T1000 (cell line): Measurements from ENCODE around the gene PAPLN.
A peak's percentile ranks its signal among the peaks of the same experiment; 100 is the strongest.
"Not testable (repeated sequence)": the region's sequence is repeated elsewhere in the genome, so short reads cannot be mapped to it uniquely, and the experiment has no call there.

Experiments
- DNase-seq: peaks from one replicate; lab custom pipeline; 2025; ENCODE audit warnings: mixed read lengths; lab: John Stamatoyannopoulos, UW

The PAPLN gene, protein sequence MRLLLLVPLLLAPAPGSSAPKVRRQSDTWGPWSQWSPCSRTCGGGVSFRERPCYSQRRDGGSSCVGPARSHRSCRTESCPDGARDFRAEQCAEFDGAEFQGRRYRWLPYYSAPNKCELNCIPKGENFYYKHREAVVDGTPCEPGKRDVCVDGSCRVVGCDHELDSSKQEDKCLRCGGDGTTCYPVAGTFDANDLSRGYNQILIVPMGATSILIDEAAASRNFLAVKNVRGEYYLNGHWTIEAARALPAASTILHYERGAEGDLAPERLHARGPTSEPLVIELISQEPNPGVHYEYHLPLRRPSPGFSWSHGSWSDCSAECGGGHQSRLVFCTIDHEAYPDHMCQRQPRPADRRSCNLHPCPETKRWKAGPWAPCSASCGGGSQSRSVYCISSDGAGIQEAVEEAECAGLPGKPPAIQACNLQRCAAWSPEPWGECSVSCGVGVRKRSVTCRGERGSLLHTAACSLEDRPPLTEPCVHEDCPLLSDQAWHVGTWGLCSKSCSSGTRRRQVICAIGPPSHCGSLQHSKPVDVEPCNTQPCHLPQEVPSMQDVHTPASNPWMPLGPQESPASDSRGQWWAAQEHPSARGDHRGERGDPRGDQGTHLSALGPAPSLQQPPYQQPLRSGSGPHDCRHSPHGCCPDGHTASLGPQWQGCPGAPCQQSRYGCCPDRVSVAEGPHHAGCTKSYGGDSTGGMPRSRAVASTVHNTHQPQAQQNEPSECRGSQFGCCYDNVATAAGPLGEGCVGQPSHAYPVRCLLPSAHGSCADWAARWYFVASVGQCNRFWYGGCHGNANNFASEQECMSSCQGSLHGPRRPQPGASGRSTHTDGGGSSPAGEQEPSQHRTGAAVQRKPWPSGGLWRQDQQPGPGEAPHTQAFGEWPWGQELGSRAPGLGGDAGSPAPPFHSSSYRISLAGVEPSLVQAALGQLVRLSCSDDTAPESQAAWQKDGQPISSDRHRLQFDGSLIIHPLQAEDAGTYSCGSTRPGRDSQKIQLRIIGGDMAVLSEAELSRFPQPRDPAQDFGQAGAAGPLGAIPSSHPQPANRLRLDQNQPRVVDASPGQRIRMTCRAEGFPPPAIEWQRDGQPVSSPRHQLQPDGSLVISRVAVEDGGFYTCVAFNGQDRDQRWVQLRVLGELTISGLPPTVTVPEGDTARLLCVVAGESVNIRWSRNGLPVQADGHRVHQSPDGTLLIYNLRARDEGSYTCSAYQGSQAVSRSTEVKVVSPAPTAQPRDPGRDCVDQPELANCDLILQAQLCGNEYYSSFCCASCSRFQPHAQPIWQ

DNA sequence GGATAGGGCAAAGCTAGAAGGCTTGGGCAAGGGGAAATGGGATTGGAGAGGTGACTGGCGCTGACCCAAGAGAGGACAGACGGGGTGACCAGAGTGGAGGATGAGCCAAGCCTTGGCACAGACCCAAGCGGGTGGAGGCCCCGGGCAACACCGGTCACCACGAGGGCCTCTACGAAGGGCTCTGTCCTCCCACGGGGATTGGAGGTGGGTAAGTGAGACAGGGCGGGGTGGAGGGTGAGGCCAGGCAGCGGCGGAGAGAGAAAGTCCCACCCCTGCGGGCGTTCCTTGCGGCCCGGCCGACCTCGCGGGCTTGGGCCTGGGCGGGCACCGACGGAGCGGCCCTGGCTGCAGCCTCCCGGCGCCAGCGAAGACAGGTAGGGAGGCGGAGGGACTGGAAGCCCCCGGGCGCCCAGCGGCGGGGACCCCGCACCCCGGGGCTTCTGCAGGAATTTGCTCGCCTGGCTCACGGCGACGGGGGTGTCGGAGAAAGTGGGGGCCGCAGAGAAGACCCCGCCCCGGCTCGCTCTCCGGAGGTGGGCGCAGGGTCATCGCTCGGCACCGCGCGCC is at the start of gene PAPLN:
Gene PAPLN, plus strand, starts transcription at position 288 of the 567 bp plus-strand sequence. CDS start 2,273 bp downstream, outside the sequence.
- DNase-seq: no peak

DNA sequence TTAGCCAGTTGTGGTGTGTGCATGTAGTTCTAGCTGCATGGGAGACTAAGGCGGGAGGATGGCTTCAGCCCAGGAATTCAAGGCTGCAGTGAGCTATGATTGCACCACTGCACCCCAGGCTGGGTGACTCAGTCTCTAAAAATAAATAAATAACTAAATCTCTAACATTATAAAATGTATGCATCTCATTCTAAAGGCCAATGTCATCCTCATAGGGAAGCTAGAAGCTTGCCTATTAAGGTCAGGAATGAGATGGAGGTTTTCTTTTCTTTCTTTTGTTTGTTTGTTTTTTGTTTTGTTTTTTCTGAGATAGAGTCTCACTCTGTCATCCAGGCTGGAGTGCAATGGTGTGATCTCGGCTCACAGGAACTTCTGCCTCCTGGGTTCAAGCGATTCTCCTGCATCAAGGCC is 48.8 kb upstream of the PAPLN start:
- peak; percentile 58 for DNase-seq

DNA sequence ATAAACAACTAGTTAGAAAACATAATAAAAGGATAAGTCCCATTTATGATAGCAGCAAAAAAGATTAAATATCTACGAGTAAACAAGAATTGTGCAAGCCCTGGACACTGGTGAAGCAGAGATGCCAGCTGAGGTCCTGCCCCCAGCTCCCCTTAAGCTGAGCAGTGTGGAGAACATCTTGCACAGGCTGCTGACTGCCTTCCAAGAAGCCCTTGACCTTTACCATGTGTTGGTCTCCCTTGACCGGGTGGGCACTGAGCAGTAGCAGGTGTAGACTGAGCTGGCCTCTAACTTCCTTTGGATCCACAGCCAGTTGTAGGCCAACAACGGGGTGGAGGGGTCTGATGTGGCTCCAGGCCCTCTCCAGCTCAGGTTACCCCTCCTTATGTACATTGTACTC is 47.7 kb upstream of the PAPLN start:
- no peak for DNase-seq

GRCh38 chr14:73191441-73191840 is 45.9 kb upstream of the PAPLN start:
- DNase-seq: no peak

- DNase-seq: not testable (repeated sequence)
Measured at GRCh38 chr14:73194306-73194705, 43.0 kb upstream of the PAPLN start.

GRCh38 chr14:73198253-73198652 is 39.1 kb upstream of the PAPLN start:
- DNase-seq: no peak

- DNase-seq: no peak
Measured at GRCh38 chr14:73203527-73203926, 33.8 kb upstream of the PAPLN start.

DNA sequence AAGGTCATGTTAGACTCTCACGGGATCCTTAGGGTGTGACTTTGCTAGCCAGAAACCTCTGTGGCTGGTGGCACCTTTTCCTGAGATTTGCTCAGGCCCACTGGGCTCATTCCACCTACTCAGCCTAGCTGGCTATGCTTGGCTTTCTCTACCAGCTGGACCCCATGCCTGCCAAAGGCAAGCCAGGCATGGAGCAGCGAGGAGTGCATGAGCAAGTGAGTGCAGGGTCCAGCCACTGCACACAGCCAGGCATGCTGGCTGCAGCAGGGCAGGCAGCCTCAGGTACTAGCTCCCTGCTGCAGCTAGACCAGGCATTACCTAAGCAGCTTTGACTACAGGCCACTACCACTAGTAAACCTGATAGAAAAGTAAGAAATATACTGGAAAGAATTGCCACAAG is 29.7 kb upstream of the PAPLN start:
- DNase-seq: no peak

- DNase-seq: no peak
Measured at GRCh38 chr14:73208390-73208789, 28.9 kb upstream of the PAPLN start.

DNA sequence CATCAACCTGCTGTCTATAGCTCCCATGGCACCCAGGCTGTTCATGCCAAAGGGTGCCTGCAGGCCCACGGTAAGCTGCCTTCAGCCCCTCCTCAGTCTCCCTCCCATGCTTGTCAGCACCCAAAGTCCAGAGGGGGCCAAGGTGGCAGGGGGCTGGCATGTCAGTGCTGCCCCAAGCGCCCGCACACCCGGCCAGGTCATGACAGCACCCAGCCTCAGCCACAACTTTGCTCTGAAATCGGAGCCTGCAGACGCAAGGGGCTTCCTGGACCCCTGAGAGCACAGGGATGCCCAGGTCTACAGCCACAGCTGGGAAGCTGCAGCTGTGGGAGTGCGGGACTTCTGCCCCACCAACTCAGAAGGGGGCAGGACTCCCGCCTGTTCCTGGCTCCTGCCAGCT is 28.5 kb upstream of the PAPLN start:
- DNase-seq: no peak

DNA sequence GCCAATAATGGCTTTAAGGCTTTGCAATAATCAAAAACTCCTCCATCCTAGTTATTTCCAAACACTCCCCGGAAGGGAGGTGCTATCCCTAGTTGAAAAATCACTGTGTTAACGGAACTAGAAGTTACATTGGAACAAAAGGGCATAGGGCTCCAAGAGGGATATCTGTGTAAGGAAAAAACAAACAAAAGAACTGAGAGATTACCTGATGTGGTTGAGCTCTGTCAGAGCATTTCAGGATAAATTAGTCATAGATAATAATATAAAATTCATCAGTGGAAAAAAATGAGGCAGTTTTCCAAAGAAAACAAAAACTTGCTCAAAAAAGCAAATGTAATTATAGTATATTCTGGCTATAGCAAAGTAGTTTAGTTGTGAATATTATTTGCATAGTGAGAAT is 27.4 kb upstream of the PAPLN start:
- no peak for DNase-seq

DNA sequence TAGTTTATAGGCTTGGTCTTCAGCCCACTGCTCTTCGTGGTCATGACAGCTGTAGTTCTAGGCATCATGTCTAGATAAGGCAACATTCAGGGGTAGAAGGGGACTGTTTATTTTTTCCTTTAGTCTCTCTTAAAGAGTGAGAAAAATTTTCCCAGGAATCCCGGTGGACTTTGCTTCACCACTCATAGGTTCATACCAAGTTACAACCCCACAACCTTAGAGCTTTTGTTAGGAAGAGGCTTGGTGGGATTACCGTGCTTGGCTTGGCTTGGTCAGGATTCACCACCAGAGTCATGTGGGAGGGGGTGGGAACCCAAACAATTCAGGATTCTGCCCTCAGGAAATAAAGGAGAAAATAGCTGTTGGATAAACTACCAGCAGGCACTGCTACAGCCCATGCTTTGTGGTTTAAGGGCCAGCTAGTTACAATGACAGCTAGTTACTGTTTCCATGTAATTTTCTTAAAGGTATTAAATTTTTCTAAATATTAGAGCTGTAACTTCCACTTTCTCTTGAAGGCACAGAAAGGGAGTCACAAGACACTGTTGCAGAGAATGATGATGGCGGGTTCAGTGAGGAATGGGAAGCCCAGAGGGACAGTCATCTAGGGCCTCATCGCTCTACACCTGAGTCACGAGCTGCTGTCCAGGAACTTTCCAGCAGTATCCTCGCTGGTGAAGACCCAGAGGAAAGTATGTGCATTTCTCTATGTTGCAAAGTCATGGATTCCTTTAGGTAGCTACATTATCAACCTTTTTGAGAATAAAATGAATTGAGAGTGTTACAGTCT is 25.9 kb upstream of the PAPLN start:
- DNase-seq: no peak

GRCh38 chr14:73216030-73216429 is 21.3 kb upstream of the PAPLN start:
- DNase-seq: no peak

DNA sequence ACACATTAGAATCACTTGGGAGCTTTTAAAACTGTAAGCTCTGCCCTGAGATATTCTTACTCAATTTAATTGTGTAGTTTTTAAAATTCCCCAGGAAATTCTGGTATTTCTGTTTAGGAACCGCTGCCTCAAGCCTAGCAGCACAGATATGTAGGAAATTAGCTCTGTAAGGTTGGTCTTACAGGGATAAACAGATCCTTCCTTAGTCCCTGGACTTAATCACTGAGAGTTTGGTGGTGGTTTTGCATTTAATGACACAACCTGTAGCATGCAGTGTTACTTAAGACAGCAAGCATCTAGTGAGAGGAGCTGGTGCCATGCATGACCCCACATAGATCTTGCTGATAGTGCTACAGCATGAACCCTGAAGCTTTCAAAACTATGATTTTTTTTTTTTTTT is 19.9 kb upstream of the PAPLN start:
- no peak for DNase-seq

- DNase-seq: no peak
Measured at GRCh38 chr14:73220061-73220460, 17.2 kb upstream of the PAPLN start.

DNA sequence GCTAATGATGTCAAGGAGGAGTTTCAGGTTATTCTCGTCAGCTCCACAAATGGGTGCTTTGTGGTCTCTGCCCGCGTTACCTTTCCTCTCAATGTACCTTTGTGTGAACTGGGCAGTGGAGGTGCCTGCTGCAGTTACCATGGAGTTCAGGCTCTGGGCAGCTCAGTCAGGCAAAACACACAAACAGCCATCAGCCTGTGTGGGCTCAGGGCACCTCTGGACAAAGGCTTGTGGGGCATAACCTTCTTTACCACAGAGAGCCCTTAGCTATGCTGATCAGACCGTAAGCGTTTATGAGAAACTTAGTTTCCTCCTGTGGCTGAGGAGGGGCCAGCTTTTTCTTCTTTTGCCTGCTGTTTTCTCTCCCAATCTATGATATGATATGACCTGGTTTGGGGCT is 16.7 kb upstream of the PAPLN start:
- no peak for DNase-seq

GRCh38 chr14:73221945-73222344 is 15.4 kb upstream of the PAPLN start:
- no peak for DNase-seq

- no peak for DNase-seq
Measured at GRCh38 chr14:73223049-73223448, 14.3 kb upstream of the PAPLN start.

- no peak for DNase-seq
Measured at GRCh38 chr14:73225496-73225895, 11.8 kb upstream of the PAPLN start.

GRCh38 chr14:73227812-73228781 is 9.2 kb upstream of the PAPLN start:
- DNase-seq: peak; percentile 90
